HTERT RPE-1 (cell line): ENCODE measurements around the gene RNASEH2C.
"Not testable (repeated sequence)": the region's sequence is repeated elsewhere in the genome, so short reads cannot be mapped to it uniquely, and the experiment has no call there.

Source experiments
- in situ Hi-C: fragments of 300-500 bp; cut with MboI; formaldehyde crosslinking; loops from 4 replicates; pipeline ENCODE4 v1.14.3; 2020; ENCODE audit warnings: low sequenced_read_pairs

RNASEH2C gene

DNA sequence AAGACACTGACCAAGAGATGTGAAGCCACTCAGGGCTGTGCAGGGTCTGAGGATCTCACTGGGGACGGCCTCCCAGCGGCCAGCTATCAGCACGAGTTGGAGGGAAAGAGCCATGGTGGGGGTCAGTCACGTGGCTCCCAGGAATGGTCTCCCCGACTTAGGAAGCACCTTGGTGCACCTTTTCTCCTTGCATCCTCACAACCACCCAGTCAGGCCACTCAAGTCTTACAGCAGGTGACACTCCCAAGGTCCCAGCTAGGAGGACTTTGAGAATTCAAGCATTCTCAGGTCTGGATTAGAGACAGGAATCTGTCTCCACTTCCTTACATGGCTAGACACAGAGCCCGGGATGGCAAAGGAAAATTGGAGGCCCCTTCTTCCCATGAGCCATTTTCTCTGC is 2.7 kb downstream of the RNASEH2C start:
- in situ Hi-C loops: no loop called here

DNA sequence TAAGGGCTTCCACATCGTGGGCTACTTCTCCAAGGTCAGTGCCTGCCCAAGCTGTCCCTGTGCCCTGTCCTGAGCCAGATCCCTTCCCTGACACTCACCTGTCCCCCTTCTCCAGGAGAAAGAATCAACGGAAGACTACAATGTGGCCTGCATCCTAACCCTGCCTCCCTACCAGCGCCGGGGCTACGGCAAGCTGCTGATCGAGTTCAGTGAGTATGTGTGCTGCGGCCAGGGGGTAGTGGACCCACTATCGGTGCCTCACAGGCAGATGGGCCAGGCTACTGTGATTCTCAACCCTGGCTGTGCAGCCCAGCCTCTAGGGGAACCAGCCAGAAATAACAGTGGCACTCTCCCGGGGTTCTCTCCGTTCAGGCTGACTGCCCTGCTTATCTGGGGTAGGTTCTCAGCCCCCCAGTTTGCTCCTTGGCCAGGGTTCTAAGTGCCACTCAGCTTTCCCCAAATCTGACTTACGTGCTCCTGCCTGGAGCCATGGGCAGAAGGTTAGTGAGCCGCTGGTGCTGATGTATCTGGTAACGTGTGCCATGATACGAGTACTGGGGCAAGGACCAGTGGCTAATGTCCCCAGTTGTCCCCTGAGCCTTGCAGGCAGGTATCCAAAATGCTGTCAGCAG is 3.7 kb downstream of the RNASEH2C start:
- in situ Hi-C loops: no loop called here

DNA sequence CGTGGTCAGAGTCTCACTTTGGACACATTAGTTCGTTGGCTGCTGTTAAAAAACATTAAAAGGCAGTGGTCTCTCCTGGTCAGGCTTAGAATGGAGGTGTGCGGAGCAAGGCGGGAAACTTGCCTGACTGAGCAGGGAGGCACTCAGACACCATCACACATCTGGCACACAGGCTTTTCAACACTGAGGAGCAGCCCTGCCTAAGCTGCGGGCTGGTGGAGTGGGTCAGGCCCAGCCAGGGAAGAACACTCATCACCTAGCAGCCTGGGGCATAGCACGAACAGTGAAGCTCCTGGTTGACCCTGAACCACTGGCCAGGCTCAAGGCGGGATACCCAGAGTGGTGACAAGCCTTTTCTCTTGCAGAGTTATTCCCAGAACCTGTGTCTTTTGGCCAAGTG is 4.3 kb downstream of the RNASEH2C start:
- in situ Hi-C loops: no loop called here

DNA sequence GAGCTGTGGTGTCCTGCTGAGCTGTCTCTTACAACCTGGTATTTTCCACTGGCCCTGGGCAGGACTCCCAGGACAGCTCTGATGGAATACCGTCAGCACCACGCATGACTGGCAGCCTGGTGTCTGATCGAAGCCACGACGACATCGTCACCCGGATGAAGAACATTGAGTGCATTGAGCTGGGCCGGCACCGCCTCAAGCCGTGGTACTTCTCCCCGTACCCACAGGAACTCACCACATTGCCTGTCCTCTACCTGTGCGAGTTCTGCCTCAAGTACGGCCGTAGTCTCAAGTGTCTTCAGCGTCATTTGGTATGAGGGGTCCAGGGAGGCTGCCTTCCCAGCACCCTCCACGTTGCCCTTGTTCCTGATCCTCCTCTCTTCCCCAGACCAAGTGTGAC is 6.2 kb downstream of the RNASEH2C start:
- in situ Hi-C loops: no loop called here

- in situ Hi-C loops: no loop called here
Observed at GRCh38 chr11:65713212-65713969, 7.2 kb downstream of the RNASEH2C start.

DNA sequence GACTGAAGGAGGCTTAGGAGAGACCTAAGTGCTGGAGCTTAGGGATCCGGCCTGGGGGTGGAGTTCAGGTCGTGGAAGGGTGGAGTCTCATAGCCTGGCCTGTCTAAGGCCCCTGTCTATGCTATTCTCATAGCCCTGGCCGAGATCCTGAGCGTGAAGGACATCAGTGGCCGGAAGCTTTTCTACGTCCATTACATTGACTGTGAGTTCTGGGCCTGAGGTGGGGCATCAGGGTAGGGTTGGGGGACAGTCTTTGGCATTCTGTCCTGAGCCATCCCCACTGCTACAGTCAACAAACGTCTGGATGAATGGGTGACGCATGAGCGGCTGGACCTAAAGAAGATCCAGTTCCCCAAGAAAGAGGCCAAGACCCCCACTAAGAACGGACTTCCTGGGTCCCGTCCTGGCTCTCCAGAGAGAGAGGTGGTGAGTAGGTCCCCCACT is 7.9 kb downstream of the RNASEH2C start:
- in situ Hi-C loops: no loop called here

DNA sequence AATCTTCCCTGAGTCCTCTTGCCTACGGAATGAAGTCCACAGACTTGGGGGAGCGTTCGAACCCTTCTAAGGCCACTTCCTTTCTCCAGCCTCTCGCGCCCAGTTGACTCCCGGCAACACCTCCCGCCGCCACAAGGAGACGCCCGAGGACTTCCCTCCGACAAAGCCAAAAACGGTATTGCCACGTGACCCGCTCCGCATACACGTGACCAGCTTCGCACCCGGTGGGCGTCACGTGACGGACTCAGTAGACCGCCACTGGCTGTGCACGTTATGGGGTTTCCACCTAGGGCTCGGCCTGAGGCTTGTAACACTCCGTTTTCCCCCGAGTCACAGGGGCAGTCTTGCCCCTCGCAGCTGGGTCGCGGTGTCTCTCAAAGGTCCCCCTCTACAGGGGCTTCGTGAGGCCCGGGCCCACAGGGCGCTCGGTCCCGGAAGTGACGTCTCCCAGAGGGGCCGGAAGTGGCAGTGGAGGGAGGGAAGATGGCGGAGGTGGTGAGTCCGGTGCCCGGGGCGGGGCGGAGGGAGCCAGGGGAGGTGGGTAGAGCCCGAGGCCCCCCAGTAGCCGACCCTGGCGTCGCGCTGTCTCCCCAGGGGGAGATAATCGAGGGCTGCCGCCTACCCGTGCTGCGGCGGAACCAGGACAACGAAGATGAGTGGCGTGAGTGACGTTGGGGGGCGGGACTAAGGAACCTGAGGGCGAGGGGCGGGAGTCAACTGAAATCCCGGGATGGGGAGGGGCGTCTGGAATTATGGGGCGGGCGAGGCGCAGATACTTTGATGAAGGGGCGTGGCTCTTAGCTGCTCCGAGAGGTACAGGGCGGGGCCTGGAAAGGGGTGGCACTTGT is 8.6 kb downstream of the RNASEH2C start, which contains the start of gene KAT5:
KAT5 (plus strand) TSS at position 468 of the 848 bp plus-strand sequence; CDS start at position 484, 16 bp downstream.
- in situ Hi-C loops: no loop called here

GRCh38 chr11:65710421-65710820 is 10.2 kb downstream of the RNASEH2C start:
- in situ Hi-C loops: no loop called here

- in situ Hi-C loops: no loop called here
Observed at GRCh38 chr11:65709661-65710060, 10.9 kb downstream of the RNASEH2C start.

- in situ Hi-C loops: no loop called here
Observed at GRCh38 chr11:65708451-65708850, 12.1 kb downstream of the RNASEH2C start.

DNA sequence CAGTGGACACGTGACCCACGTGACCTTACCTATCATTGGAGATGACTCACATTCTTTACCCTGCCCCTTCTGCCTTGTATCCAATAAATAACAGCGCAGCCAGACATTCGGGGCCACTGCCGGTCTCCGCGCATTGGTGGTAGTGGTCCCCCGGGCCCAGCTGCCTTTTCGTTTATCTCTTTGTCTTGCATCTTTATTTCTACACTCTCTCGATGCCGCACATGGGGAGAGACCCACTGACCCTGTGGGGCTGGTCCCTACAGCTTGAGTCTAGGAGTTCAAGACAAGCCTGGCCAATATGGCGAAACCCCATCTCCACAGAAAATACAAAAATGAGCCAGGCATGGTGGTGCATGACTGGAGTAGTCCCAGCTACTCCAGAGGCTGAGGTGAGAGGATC is 13.6 kb downstream of the RNASEH2C start:
- in situ Hi-C loops: not testable (repeated sequence)

- in situ Hi-C loops: not testable (repeated sequence)
Observed at GRCh38 chr11:65706303-65706763, 14.3 kb downstream of the RNASEH2C start.

- in situ Hi-C loops: no loop called here
Observed at GRCh38 chr11:65703846-65704245, 16.8 kb downstream of the RNASEH2C start.

DNA sequence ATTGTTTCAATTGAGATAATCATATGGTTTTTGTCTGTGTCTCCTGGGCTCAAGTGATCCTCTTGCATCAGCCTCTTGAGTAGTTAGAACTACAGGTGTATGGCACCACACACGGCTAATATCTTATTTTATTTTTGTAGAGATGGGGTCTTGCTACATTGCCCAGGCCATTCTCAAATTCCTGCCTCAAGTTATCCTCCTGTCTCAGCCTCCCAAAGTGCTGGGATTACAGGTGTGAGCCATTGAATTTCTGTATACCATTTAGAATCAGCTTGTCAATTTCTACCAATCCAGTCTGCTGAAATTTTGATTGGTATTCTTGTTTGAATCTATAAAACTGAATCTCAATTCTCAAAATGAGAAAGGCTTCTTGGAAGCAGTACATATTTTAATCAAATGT is 18.9 kb downstream of the RNASEH2C start:
- in situ Hi-C loops: no loop called here

DNA sequence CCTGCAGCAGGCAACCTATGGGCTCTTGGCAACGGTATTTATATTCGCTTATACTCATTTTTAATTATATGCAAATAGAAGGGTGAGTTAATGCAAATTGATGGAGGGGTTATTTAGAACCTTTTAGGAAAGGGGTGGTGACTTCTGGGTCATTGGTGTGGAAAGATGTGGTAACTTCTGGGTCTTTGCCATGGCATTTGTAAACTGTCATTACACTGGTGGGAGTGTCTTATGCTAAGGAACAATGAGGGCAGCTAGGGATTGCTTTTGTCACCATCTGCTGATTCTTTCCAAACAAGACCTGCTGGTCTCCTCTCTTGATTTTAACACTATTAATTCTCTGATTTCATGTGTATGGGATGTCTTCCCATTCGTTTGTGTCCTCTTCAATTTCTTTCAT is 20.2 kb downstream of the RNASEH2C start:
- in situ Hi-C loops: no loop called here

- in situ Hi-C loops: no loop called here
Observed at GRCh38 chr11:65699306-65699705, 21.3 kb downstream of the RNASEH2C start.

GRCh38 chr11:65698205-65698604 is 22.4 kb downstream of the RNASEH2C start:
- in situ Hi-C loops: no loop called here

- in situ Hi-C loops: no loop called here
Observed at GRCh38 chr11:65696802-65697552, 23.6 kb downstream of the RNASEH2C start.

DNA sequence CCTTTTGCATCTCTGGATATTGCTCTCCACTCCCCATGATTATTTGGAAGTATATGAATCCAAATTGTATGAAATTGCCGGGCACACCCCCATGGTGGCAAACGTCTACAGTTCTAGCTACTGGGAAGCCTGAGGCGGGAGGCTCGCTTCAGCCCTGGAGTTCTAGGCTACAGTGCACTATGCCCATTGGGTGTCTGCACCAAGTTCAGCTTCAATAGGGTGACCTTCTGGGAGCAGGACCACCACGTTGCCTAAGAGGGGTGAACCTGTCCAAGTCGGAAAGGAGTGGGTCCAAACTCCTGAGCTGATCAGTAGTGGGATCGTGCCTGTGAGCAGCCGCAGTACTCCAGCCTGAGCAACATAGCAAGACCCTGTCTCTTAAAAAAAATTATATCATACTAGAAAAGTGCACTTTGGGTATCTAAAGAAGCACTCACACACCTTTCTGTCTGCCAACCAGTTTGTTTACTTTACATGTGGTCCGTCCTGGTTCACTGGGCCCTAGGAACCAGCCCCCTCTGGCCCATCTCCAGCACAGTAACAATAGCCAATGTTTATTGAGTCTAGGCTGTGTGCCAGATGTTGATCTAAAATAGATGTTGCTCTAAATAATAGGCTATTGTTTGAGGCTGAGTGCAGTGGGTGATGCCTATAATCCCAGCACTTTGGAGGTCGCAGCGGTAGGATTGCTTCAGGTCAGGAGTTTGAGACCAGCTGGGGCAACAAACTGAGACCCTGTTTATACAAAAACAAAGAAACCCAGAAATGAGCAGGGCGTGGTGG is 24.9 kb downstream of the RNASEH2C start:
- in situ Hi-C loops: no loop called here

GRCh38 chr11:65692367-65692766 is 28.2 kb downstream of the RNASEH2C start:
- in situ Hi-C loops: no loop called here
